Measurements from ENCODE around the gene LRRC8E.

The LRRC8E gene

DNA sequence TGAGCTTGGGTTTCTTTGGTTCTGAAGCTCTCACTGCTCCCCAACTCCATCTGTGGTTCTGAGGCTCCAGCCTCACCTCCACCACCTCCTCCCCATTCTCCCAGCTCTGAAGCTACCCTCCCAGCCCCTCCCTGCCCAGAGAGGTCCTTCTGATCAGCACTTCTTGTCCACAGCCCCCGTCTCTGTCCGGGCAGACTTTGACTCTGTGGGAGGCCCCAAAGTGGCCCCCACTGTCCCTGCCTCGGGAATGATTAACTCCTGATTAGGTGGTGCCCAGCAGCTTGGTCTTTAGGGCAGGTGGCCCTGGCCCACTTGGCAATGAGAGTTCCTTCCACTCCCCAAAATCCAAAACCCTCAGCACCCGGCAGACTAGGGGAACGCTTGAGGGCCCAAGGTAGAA is 43.9 kb upstream of the LRRC8E start:
- DNase-seq (ENCODE audit: extremely low spot score), result no peak
- ChIA-PET CTCF (interaction anchor here (0.8 to 1.0 kb wide), 2 partner anchors 8 to 192 kb away, joined by 3 to 4 read pairs; no protein-coding TSS in a partner anchor), POLR2A (no interaction called here)
- TF ChIP-seq, protein P1, sequence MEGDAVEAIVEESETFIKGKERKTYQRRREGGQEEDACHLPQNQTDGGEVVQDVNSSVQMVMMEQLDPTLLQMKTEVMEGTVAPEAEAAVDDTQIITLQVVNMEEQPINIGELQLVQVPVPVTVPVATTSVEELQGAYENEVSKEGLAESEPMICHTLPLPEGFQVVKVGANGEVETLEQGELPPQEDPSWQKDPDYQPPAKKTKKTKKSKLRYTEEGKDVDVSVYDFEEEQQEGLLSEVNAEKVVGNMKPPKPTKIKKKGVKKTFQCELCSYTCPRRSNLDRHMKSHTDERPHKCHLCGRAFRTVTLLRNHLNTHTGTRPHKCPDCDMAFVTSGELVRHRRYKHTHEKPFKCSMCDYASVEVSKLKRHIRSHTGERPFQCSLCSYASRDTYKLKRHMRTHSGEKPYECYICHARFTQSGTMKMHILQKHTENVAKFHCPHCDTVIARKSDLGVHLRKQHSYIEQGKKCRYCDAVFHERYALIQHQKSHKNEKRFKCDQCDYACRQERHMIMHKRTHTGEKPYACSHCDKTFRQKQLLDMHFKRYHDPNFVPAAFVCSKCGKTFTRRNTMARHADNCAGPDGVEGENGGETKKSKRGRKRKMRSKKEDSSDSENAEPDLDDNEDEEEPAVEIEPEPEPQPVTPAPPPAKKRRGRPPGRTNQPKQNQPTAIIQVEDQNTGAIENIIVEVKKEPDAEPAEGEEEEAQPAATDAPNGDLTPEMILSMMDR (IDR thresholded peaks at IDR 0.05; ENCODE audit: control extremely low read depth, extremely low read depth, low read depth, missing control alignments), result no peak

DNA sequence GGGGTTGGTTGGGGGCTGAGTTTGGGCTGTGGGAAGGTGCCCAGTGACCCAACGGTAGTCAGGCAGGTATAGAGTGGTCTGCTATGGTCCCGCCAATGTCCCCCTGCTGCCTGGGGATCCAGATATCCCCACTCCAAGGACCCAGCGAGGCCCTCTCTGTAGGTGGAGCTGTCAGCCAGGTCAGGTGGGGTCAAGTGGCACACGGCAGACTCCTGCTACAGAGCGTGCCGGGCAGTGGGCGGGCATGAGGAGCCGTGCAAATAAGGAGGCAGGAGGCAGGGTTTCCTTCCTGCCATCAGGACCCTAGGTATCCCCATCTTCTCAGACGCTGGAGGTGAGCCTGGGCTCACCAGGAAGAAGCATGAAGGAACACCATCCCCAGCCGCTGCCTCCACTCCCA is 43.4 kb upstream of the LRRC8E start:
- POLR2A ChIA-PET, result no interaction called here
- CTCF ChIA-PET, result interaction anchor here (1.0 kb wide), 1 partner anchor 193 kb away, joined by 3 read pairs; no protein-coding TSS in a partner anchor
- no peak for DNase-seq (ENCODE audit: extremely low spot score)
- TF ChIP-seq, protein P1 (IDR thresholded peaks at IDR 0.05; ENCODE audit: control extremely low read depth, extremely low read depth, low read depth, missing control alignments), result no peak

DNA sequence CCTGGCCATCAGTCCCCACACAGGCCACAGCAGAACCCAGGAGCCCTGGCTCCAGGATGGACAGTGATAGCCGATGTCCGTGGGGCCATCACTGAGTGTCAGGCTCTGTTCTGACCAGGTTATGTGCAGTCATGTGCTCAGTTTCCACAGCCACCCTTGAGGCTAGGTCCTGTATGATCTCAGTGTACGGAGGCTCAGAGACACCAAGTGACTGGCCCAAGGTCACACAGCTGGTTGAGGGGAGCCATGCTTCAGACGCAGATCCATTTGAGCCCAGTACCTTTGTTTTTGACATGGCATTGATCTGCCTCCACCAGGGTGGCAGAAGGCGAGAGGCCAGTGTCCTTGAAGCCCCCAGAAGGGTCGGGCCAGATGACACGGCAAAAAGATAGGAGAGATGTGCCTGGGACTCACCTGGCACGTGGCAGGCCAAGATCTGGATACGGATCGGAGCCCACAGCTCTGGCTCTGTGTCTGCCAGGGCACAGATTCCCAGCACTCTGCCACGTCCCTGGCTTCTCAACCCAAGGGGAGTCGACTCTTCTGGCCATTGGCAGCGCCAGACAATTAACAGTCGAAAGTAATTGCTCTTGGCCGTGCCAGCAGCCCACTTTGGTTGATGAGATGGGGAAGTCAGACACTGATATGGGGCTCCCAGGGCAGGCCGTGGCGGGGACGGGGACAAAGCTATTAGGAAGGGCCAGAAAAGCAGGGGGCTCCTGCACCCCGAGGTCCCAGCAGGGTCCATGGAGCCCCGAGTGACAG is 42.7 kb upstream of the LRRC8E start:
- DNase-seq (ENCODE audit: extremely low spot score), result no peak
- TF ChIP-seq, protein P1 (IDR thresholded peaks at IDR 0.05; ENCODE audit: control extremely low read depth, extremely low read depth, low read depth, missing control alignments), result no peak
- ChIA-PET CTCF (interaction anchor here (1.7 kb wide), 1 partner anchor 24 kb away, joined by 7 read pairs; no protein-coding TSS in a partner anchor), POLR2A (no interaction called here)

DNA sequence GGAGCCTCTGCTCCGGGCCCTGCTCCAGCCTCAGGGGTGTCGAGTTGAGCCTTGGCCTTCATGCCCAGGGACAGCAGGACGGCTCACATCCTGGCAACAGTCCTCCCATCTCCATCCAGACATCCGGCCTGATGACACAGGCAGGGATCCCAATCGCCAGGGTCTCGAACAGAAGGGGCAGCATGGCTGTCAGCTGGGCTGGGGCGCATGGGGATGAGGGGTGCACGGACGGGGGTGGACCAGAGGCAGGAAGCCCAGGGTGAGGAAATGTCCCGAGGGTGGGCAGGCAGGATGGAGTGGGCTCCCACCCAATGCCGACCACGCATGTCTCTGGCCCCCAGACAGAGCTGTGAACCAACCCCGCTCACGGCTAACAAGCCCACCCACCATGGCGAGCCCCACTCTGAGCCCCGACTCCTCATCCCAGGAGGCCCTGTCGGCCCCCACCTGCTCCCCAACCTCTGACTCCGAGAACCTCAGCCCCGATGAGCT is 42.1 kb upstream of the LRRC8E start:
- ChIA-PET POLR2A (no interaction called here), CTCF (interaction anchor here (1.7 kb wide), 1 partner anchor 23 kb away, joined by 7 read pairs; no protein-coding TSS in a partner anchor)
- no peak for DNase-seq (ENCODE audit: extremely low spot score)

DNA sequence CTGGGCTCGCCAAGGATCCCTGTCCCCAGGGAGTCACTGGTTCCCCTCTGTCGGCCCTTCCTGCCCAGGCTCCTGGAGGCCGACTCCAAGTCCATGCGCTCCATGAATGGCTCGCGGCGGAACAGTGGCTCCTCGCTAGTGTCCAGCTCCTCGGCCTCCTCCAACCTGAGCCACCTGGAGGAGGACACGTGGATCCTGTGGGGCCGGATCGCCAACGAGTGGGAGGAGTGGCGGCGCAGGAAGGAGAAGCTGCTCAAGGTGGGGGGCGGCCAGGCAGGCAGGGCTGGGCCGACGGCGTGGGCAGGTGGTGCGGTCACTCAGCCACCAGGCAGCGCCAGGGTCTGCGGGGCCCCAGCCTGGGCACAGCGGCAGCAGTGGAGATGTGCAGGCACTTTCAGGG is 40.6 kb upstream of the LRRC8E start:
- POLR2A ChIA-PET, result no interaction called here
- TF ChIP-seq, protein P1 (IDR thresholded peaks at IDR 0.05; ENCODE audit: control extremely low read depth, extremely low read depth, low read depth, missing control alignments), result no peak
- no peak for DNase-seq (ENCODE audit: extremely low spot score)
- CTCF ChIA-PET, result interaction anchor here (0.8 kb wide), 1 partner anchor 22 kb away, joined by 3 read pairs; no protein-coding TSS in a partner anchor

More for the DNA sequence above, 42.1 kb upstream of the LRRC8E start:
- TF ChIP-seq, protein P1 (IDR thresholded peaks at IDR 0.05; ENCODE audit: control extremely low read depth, extremely low read depth, low read depth, missing control alignments), result no peak

DNA sequence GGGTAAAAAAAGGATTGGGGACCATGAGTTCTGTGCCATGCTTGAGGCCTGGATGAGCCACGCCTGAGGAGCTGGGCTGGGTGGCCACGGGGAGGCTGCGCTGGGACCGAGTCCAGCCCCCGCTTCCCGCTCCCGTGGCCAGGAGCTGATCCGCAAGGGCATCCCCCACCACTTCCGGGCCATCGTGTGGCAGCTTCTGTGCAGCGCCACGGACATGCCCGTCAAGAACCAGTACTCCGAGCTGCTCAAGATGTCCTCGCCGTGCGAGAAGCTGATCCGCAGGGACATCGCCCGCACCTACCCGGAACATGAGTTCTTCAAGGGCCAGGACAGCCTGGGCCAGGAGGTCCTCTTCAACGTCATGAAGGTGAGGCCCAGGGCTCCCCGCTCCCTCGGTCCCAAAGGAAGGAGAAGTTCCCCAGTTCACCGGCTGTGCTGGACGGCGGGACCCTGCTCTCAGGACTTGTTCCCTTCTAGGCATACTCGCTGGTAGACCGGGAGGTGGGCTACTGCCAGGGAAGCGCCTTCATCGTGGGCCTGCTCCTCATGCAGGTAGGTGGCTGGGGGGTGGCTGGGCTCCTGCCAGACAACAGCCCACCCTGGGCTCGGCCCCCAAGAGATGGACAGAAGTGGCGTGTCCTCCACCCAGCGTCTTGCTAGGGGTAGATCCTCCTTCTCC is 39.4 kb upstream of the LRRC8E start:
- CTCF ChIA-PET, result interaction anchor here (1.9 to 2.1 kb wide), 2 partner anchors 20 to 72 kb away, joined by 5 to 9 read pairs; partner anchors contain the start of gene SNAPC2
- POLR2A ChIA-PET, result no interaction called here
- no peak for DNase-seq (ENCODE audit: extremely low spot score)

More for the DNA sequence above, 39.4 kb upstream of the LRRC8E start:
- TF ChIP-seq, protein P1 (IDR thresholded peaks at IDR 0.05; ENCODE audit: control extremely low read depth, extremely low read depth, low read depth, missing control alignments), result no peak
